ENCODE data around the gene PTPRN2.
"Not testable (repeated sequence)": the region's sequence is repeated elsewhere in the genome, so short reads cannot be mapped to it uniquely, and the experiment has no call there.

Gene PTPRN2

GRCh38 chr7:157745721-157746709 is 841.6 kb downstream of the PTPRN2 start:
- DNase-seq: no peak

- DNase-seq: no peak
These were observed 842.6 kb downstream of the PTPRN2 start for GRCh38 chr7:157744786-157745601.

GRCh38 chr7:157743781-157744525 is 843.7 kb downstream of the PTPRN2 start:
- no peak for DNase-seq

- DNase-seq: no peak
These were observed 847.3 kb downstream of the PTPRN2 start for GRCh38 chr7:157740251-157740798.

GRCh38 chr7:157739650-157740049 is 848.0 kb downstream of the PTPRN2 start:
- no peak for DNase-seq

GRCh38 chr7:157739031-157739430 is 848.6 kb downstream of the PTPRN2 start:
- peak; percentile 61 for DNase-seq

- peak; percentile 35 for DNase-seq
These were observed 849.6 kb downstream of the PTPRN2 start for GRCh38 chr7:157738066-157738460.

- DNase-seq: no peak
These were observed 850.2 kb downstream of the PTPRN2 start for GRCh38 chr7:157737151-157738065.

- no peak for DNase-seq
These were observed 851.3 kb downstream of the PTPRN2 start for GRCh38 chr7:157736341-157736740.

GRCh38 chr7:157735826-157736225 is 851.8 kb downstream of the PTPRN2 start:
- DNase-seq: no peak

GRCh38 chr7:157734676-157735640 is 852.7 kb downstream of the PTPRN2 start:
- DNase-seq: no peak

GRCh38 chr7:157733760-157734395 is 853.7 kb downstream of the PTPRN2 start:
- DNase-seq: not testable (repeated sequence)

GRCh38 chr7:157731126-157731525 is 856.5 kb downstream of the PTPRN2 start:
- DNase-seq: no peak

GRCh38 chr7:157730614-157731013 is 857.0 kb downstream of the PTPRN2 start:
- no peak for DNase-seq

- DNase-seq: no peak
These were observed 858.1 kb downstream of the PTPRN2 start for GRCh38 chr7:157729566-157729965.

- no peak for DNase-seq
These were observed 859.5 kb downstream of the PTPRN2 start for GRCh38 chr7:157727964-157728615.

- no peak for DNase-seq
These were observed 860.9 kb downstream of the PTPRN2 start for GRCh38 chr7:157726764-157727163.

- DNase-seq: not testable (repeated sequence)
These were observed 862.3 kb downstream of the PTPRN2 start for GRCh38 chr7:157725312-157725711.

GRCh38 chr7:157723205-157723604 is 864.4 kb downstream of the PTPRN2 start:
- no peak for DNase-seq
